Measurements from ENCODE around the gene SLC30A10.

The SLC30A10 gene

DNA sequence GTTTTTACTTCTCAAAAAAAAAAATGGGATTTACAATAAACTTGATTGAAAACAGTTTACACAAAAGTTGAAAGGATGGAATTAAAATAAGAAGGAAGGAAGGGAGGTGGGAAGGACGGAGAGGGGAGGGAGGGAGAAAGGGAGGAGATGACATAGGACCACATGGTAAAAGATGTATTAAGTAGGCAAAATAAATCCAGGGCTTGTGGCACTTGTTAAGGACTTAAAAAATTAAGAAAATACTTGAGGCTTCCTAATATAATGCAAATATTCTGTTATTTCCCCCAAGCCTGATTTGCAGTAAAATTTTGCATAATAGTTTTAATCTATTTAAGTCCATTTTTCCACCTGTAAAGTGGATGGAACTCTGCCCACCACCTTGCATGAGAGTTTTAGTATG lies 27.5 kb downstream of the SLC30A10 start:
- Histone ChIP-seq H3K36me3 (ENCODE audit: insufficient read depth, low read length) (no peaks in the 10 kb centered on the region), H2AFZ (ENCODE audit: low read length) (no peak overlapping the region), H3K4me1 (ENCODE audit: insufficient read depth, low read length, poor library complexity, severe bottlenecking) (no peaks in the 10 kb centered on the region), H3F3A (ENCODE audit: low read depth) (no peaks in the 10 kb centered on the region), H3K4me3 (ENCODE audit: low read length, poor library complexity, severe bottlenecking) (no peak overlapping the region), H3K9me3 (ENCODE audit: insufficient read depth, low read depth, low read length) (no peaks in the 10 kb centered on the region), H3K79me2 (ENCODE audit: insufficient read depth, low read length) (no peaks in the 10 kb centered on the region), H3K27me3 (ENCODE audit: insufficient read depth, low read length, poor library complexity, severe bottlenecking) (no peaks in the 10 kb centered on the region), H4K20me1 (ENCODE audit: insufficient read depth, low read length, poor library complexity, severe bottlenecking) (no peaks in the 10 kb centered on the region), H3K9ac (ENCODE audit: low read depth, low read length, poor library complexity, severe bottlenecking) (no peak overlapping the region), H3K4me2 (ENCODE audit: low read depth, low read length, poor library complexity, severe bottlenecking) (no peak overlapping the region), H3K9me2 (replicated peaks; ENCODE audit: low read depth, low read length) (no peaks in the 10 kb centered on the region)
- TF ChIP-seq EZH2phosphoT487 (IDR thresholded peaks at IDR 0.05; ENCODE audit: borderline replicate concordance): no peak
- TF ChIP-seq, protein P1, sequence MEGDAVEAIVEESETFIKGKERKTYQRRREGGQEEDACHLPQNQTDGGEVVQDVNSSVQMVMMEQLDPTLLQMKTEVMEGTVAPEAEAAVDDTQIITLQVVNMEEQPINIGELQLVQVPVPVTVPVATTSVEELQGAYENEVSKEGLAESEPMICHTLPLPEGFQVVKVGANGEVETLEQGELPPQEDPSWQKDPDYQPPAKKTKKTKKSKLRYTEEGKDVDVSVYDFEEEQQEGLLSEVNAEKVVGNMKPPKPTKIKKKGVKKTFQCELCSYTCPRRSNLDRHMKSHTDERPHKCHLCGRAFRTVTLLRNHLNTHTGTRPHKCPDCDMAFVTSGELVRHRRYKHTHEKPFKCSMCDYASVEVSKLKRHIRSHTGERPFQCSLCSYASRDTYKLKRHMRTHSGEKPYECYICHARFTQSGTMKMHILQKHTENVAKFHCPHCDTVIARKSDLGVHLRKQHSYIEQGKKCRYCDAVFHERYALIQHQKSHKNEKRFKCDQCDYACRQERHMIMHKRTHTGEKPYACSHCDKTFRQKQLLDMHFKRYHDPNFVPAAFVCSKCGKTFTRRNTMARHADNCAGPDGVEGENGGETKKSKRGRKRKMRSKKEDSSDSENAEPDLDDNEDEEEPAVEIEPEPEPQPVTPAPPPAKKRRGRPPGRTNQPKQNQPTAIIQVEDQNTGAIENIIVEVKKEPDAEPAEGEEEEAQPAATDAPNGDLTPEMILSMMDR (conservative IDR thresholded peaks at IDR 0.05; ENCODE audit: low read length): no peak

DNA sequence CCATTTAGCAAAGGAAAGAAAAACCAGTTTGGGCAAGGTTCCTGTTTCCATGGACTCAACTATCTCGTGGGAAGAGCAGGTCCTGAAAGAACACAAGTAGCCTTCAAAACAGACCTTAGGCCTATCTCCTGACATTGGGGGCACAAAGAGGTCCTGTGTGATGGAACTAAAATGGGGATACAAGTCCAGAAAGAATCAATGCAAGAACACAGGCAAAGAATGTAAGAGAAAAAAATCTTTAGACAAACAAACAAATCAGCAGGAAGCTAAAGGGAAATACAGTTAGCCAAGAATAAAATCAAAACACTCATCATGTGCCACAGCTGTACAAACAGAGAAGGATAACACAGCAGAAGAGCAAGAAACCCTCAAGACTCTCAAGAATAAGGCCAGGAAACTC lies 28.2 kb downstream of the SLC30A10 start:
- Histone ChIP-seq H3K36me3 (ENCODE audit: insufficient read depth, low read length) (no peaks in the 10 kb centered on the region), H3K9ac (ENCODE audit: low read depth, low read length, poor library complexity, severe bottlenecking) (no peak overlapping the region), H3F3A (ENCODE audit: low read depth) (no peaks in the 10 kb centered on the region), H3K9me3 (ENCODE audit: insufficient read depth, low read depth, low read length) (no peaks in the 10 kb centered on the region), H3K4me1 (ENCODE audit: insufficient read depth, low read length, poor library complexity, severe bottlenecking) (no peaks in the 10 kb centered on the region), H2AFZ (ENCODE audit: low read length) (no peak overlapping the region), H3K27me3 (ENCODE audit: insufficient read depth, low read length, poor library complexity, severe bottlenecking) (no peaks in the 10 kb centered on the region), H3K4me3 (ENCODE audit: low read length, poor library complexity, severe bottlenecking) (no peak overlapping the region), H3K4me2 (ENCODE audit: low read depth, low read length, poor library complexity, severe bottlenecking) (no peak overlapping the region), H3K79me2 (ENCODE audit: insufficient read depth, low read length) (no peaks in the 10 kb centered on the region), H4K20me1 (ENCODE audit: insufficient read depth, low read length, poor library complexity, severe bottlenecking) (no peaks in the 10 kb centered on the region), H3K9me2 (replicated peaks; ENCODE audit: low read depth, low read length) (no peaks in the 10 kb centered on the region)
- TF ChIP-seq, protein P1 (conservative IDR thresholded peaks at IDR 0.05; ENCODE audit: low read length): no peak
- no peak for TF ChIP-seq EZH2phosphoT487 (IDR thresholded peaks at IDR 0.05; ENCODE audit: borderline replicate concordance)

DNA sequence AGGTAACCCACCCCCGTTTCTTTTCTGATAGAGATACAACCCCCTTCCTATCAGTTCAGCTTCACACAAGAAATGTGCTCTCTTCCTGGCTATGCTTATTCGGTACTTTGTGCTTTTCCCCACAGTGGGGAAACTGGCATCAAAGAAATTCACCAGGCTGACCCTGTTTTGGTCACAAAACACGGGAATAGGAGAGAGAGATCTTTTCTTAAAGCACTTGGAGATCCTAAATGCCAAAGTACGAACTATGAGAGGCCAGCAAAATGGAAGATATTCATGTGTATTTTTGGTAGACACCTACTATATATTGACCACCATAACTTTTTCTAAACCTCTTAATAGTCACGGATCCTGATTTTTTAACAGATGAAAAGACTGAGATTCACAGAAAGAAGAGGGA lies 30.0 kb downstream of the SLC30A10 start:
- Histone ChIP-seq H3K9ac (ENCODE audit: low read depth, low read length, poor library complexity, severe bottlenecking) (no peak overlapping the region), H2AFZ (ENCODE audit: low read length) (no peak overlapping the region), H3K4me1 (ENCODE audit: insufficient read depth, low read length, poor library complexity, severe bottlenecking) (no peaks in the 10 kb centered on the region), H3K36me3 (ENCODE audit: insufficient read depth, low read length) (no peaks in the 10 kb centered on the region), H3K9me2 (replicated peaks; ENCODE audit: low read depth, low read length) (no peaks in the 10 kb centered on the region), H3F3A (ENCODE audit: low read depth) (no peaks in the 10 kb centered on the region), H3K27me3 (ENCODE audit: insufficient read depth, low read length, poor library complexity, severe bottlenecking) (no peaks in the 10 kb centered on the region), H3K9me3 (ENCODE audit: insufficient read depth, low read depth, low read length) (no peaks in the 10 kb centered on the region), H3K4me3 (ENCODE audit: low read length, poor library complexity, severe bottlenecking) (no peak overlapping the region), H3K79me2 (ENCODE audit: insufficient read depth, low read length) (no peaks in the 10 kb centered on the region), H3K4me2 (ENCODE audit: low read depth, low read length, poor library complexity, severe bottlenecking) (no peak overlapping the region), H4K20me1 (ENCODE audit: insufficient read depth, low read length, poor library complexity, severe bottlenecking) (no peaks in the 10 kb centered on the region)
- TF ChIP-seq EZH2phosphoT487 (IDR thresholded peaks at IDR 0.05; ENCODE audit: borderline replicate concordance): no peak
- TF ChIP-seq, protein P1 (conservative IDR thresholded peaks at IDR 0.05; ENCODE audit: low read length): no peak
